Ectodermal cell (in vitro differentiated cells): ENCODE measurements around the gene MAT1A.
"Not testable (repeated sequence)": the region's sequence is repeated elsewhere in the genome, so short reads cannot be mapped to it uniquely, and the experiment has no call there.

Experiments used
- H3K27ac ChIP-seq: 2 replicates; pipeline ENCODE4 v1.7.0; 2013; ENCODE audit warnings: mild to moderate bottlenecking, low read depth, low read length; ENCODE audit not compliant: insufficient read depth, poor library complexity, severe bottlenecking
- H3K27me3 ChIP-seq: 2 replicates; pipeline ENCODE4 v1.7.0; 2013; ENCODE audit warnings: mild to moderate bottlenecking, low read length; ENCODE audit not compliant: insufficient read depth, control insufficient read depth, poor library complexity, severe bottlenecking
- H3K36me3 ChIP-seq: one replicate; pipeline ENCODE4 v1.7.0; 2013; ENCODE audit warnings: low read length; ENCODE audit not compliant: control insufficient read depth, insufficient read depth
- H3K4me1 ChIP-seq: one replicate; pipeline ENCODE4 v1.7.0; 2013; ENCODE audit warnings: low read length; ENCODE audit not compliant: control insufficient read depth, insufficient read depth
- H3K4me3 ChIP-seq: 2 replicates; pipeline ENCODE4 v1.7.0; 2013; ENCODE audit warnings: low read depth, low read length, control low read depth; ENCODE audit not compliant: insufficient read depth
- H3K9me3 ChIP-seq: 2 replicates; pipeline ENCODE4 v1.7.0; 2013; ENCODE audit warnings: mild to moderate bottlenecking, low read length, moderate library complexity; ENCODE audit not compliant: control insufficient read depth
- WGBS, 2 experiments: methylation state at CpG; one replicate each; pipeline ENCODE4 v1.1.7; 2013; ENCODE audit warnings: missing lambda C conversion rate in 2 of 2; 5-methylcytosine and 5-hydroxymethylcytosine counted together

MAT1A gene

GRCh38 chr10:80253266-80253962 is 36.0 kb downstream of the MAT1A start:
- Histone ChIP-seq H3K27me3 (no peaks in the 10 kb centered on the region), H3K4me3 (no peak overlapping the region), H3K36me3 (no peaks in the 10 kb centered on the region), H3K9me3 (no peaks in the 10 kb centered on the region), H3K27ac (no peak overlapping the region), H3K4me1 (peaks cover 3% of the 10 kb centered on the region)
- 86 to 93% methylated on average over 5 of the region's 5 CpGs for WGBS, 2 experiments

GRCh38 chr10:80252296-80252887 is 37.1 kb downstream of the MAT1A start:
- no peak overlapping the region for H3K27ac ChIP-seq
- no peaks in the 10 kb centered on the region for H3K27me3 ChIP-seq
- no peak overlapping the region for H3K4me3 ChIP-seq
- H3K4me1 ChIP-seq = peaks cover 3% of the 10 kb centered on the region
- no peaks in the 10 kb centered on the region for H3K9me3 ChIP-seq
- H3K36me3 ChIP-seq = no peaks in the 10 kb centered on the region
- 90 to 92% methylated on average over 12 of the region's 12 CpGs for WGBS, 2 experiments

GRCh38 chr10:80251703-80252280 is 37.7 kb downstream of the MAT1A start:
- H3K36me3 ChIP-seq = not testable (repeated sequence)

GRCh38 chr10:80250399-80250798 is 39.1 kb downstream of the MAT1A start:
- not testable (repeated sequence) for H3K4me1 ChIP-seq, H3K27ac ChIP-seq, H3K9me3 ChIP-seq, H3K27me3 ChIP-seq, H3K4me3 ChIP-seq, H3K36me3 ChIP-seq
- WGBS, 2 experiments = no CpG with 5 or more reads among the region's 1 CpG

More at GRCh38 chr10:80251703-80252280, 37.7 kb downstream of the MAT1A start:
- not testable (repeated sequence) for H3K9me3 ChIP-seq, H3K4me1 ChIP-seq, H3K4me3 ChIP-seq, H3K27ac ChIP-seq, H3K27me3 ChIP-seq
- 88% methylated on average over 3 of the region's 4 CpGs for WGBS, 2 experiments

- H3K27ac ChIP-seq, H3K27me3 ChIP-seq, H3K36me3 ChIP-seq, H3K9me3 ChIP-seq, H3K4me3 ChIP-seq, H3K4me1 ChIP-seq: not testable (repeated sequence)
- no CpG with 5 or more reads among the region's 4 CpGs for WGBS, 2 experiments
These were observed 39.6 kb downstream of the MAT1A start for GRCh38 chr10:80249906-80250305.

- 100% methylated on average over 1 of the region's 20 CpGs; no CpG with 5 or more reads in 1 of the 2 experiments for WGBS, 2 experiments
- not testable (repeated sequence) for H3K4me1 ChIP-seq, H3K27ac ChIP-seq, H3K27me3 ChIP-seq, H3K9me3 ChIP-seq, H3K36me3 ChIP-seq, H3K4me3 ChIP-seq
These were observed 41.8 kb downstream of the MAT1A start for GRCh38 chr10:80247611-80248010.

- H3K27me3 ChIP-seq, H3K4me3 ChIP-seq, H3K9me3 ChIP-seq, H3K27ac ChIP-seq, H3K4me1 ChIP-seq, H3K36me3 ChIP-seq: not testable (repeated sequence)
- 93 to 100% methylated on average over 2 of the region's 3 CpGs for WGBS, 2 experiments
These were observed 45.1 kb downstream of the MAT1A start for GRCh38 chr10:80244371-80244770.

- not testable (repeated sequence) for H3K9me3 ChIP-seq, H3K27ac ChIP-seq, H3K27me3 ChIP-seq, H3K36me3 ChIP-seq, H3K4me1 ChIP-seq, H3K4me3 ChIP-seq
- no CpG with 5 or more reads among the region's 4 CpGs for WGBS, 2 experiments
These were observed 47.1 kb downstream of the MAT1A start for GRCh38 chr10:80242341-80242740.

- not testable (repeated sequence) for H3K9me3 ChIP-seq, H3K4me3 ChIP-seq, H3K36me3 ChIP-seq, H3K27me3 ChIP-seq, H3K4me1 ChIP-seq, H3K27ac ChIP-seq
- 88% methylated on average over 4 of the region's 5 CpGs; no CpG with 5 or more reads in 1 of the 2 experiments for WGBS, 2 experiments
These were observed 53.0 kb downstream of the MAT1A start for GRCh38 chr10:80236457-80236856.

GRCh38 chr10:80234331-80235235 is 54.9 kb downstream of the MAT1A start:
- H3K9me3 ChIP-seq, H3K27ac ChIP-seq, H3K27me3 ChIP-seq, H3K4me3 ChIP-seq, H3K36me3 ChIP-seq, H3K4me1 ChIP-seq: not testable (repeated sequence)
- whole genome bisulfite sequencing, 2 experiments = 92 to 94% methylated on average over 8 of the region's 11 CpGs
